ENCODE measurements around the gene CASP10.

The CASP10 gene

DNA sequence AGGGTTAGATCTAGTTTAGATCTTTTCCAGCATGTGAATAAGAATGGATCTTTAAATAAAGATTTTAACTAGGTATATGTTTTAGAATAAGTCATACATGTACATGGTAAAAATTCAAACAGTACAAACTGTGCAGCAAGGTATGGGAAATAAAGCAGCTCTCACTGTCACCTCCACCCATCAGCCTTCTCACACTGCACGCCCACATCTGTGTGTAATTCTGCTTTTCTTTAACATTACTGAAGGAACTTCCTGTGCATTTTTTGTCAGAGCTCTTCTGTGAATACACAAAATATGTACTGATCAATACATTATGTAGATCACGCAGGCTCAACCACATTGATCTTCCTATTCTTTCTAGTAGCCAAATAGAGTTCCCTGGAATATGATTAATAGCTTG lies 80.8 kb downstream of the CASP10 start:
- TF ChIP-seq, protein P1, sequence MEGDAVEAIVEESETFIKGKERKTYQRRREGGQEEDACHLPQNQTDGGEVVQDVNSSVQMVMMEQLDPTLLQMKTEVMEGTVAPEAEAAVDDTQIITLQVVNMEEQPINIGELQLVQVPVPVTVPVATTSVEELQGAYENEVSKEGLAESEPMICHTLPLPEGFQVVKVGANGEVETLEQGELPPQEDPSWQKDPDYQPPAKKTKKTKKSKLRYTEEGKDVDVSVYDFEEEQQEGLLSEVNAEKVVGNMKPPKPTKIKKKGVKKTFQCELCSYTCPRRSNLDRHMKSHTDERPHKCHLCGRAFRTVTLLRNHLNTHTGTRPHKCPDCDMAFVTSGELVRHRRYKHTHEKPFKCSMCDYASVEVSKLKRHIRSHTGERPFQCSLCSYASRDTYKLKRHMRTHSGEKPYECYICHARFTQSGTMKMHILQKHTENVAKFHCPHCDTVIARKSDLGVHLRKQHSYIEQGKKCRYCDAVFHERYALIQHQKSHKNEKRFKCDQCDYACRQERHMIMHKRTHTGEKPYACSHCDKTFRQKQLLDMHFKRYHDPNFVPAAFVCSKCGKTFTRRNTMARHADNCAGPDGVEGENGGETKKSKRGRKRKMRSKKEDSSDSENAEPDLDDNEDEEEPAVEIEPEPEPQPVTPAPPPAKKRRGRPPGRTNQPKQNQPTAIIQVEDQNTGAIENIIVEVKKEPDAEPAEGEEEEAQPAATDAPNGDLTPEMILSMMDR (IDR thresholded peaks at IDR 0.05; ENCODE audit: insufficient read depth, low read length), result no peak
- no peak for TF ChIP-seq SPI1 (IDR thresholded peaks at IDR 0.05; ENCODE audit: borderline replicate concordance, low read depth)
- Histone ChIP-seq H3K27me3 (ENCODE audit: insufficient read depth, poor library complexity, severe bottlenecking) (no peaks in the 10 kb centered on the region), H3K4me3 (replicated peaks; ENCODE audit: insufficient read depth, low read length) (no peak overlapping the region), H3K27ac (replicated peaks) (no peak overlapping the region; the same call in 1 of the 2 replicates)
- DNase-seq (ENCODE audit: low read depth in 1 of 2, low spot score in 1 of 2), result peak in 1 of 2 experiments; percentile 26

DNA sequence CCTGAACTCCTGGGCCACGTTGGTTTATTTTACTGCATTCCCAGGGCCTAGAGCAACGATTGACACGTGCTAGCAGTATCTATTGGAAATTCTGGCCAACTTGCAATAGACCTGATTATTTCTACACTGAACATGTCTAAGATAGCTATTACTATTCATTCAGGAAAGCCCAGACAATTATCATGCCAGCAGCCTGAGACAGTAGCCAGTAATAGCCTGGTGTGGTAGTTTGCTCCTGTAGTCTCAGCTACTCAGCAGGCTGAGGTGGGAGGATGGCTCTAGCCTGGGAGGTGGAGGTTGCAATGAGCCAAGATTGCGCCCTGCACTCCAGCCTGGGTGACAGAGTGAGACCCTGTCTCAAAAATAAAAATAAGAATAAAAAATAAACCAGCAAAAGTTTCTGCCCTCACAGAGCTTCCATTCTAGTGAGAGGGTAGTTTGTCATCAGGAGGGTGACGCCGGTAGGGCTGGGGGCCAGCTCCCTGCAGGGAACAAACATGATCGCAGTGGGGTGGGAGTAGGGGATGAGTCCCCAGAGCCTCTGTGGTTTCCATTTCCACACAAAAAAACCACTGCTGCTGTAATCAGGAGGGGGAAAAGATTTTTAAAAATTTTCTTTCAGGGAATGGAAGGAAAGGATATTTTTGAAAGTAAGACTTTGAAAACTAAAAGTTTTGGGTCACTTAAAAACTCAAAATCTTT lies 81.7 kb downstream of the CASP10 start:
- Histone ChIP-seq H3K27ac (replicated peaks) (no peak overlapping the region), H3K27me3 (ENCODE audit: insufficient read depth, poor library complexity, severe bottlenecking) (no peaks in the 10 kb centered on the region), H3K4me3 (replicated peaks; ENCODE audit: insufficient read depth, low read length) (no peak overlapping the region)
- DNase-seq (ENCODE audit: low read depth in 1 of 2, low spot score in 1 of 2), result no peak
- no peak for TF ChIP-seq SPI1 (IDR thresholded peaks at IDR 0.05; ENCODE audit: borderline replicate concordance, low read depth)
- TF ChIP-seq GABPA (IDR thresholded peaks at IDR 0.05; ENCODE audit: low read depth), result no peak
- TF ChIP-seq POLR2AphosphoS5 (IDR thresholded peaks at IDR 0.05; ENCODE audit: low read depth), result no peak
- TF ChIP-seq, protein P2, sequence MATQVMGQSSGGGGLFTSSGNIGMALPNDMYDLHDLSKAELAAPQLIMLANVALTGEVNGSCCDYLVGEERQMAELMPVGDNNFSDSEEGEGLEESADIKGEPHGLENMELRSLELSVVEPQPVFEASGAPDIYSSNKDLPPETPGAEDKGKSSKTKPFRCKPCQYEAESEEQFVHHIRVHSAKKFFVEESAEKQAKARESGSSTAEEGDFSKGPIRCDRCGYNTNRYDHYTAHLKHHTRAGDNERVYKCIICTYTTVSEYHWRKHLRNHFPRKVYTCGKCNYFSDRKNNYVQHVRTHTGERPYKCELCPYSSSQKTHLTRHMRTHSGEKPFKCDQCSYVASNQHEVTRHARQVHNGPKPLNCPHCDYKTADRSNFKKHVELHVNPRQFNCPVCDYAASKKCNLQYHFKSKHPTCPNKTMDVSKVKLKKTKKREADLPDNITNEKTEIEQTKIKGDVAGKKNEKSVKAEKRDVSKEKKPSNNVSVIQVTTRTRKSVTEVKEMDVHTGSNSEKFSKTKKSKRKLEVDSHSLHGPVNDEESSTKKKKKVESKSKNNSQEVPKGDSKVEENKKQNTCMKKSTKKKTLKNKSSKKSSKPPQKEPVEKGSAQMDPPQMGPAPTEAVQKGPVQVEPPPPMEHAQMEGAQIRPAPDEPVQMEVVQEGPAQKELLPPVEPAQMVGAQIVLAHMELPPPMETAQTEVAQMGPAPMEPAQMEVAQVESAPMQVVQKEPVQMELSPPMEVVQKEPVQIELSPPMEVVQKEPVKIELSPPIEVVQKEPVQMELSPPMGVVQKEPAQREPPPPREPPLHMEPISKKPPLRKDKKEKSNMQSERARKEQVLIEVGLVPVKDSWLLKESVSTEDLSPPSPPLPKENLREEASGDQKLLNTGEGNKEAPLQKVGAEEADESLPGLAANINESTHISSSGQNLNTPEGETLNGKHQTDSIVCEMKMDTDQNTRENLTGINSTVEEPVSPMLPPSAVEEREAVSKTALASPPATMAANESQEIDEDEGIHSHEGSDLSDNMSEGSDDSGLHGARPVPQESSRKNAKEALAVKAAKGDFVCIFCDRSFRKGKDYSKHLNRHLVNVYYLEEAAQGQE (IDR thresholded peaks at IDR 0.05; ENCODE audit: insufficient replicate concordance, low read depth), result no peak
- TF ChIP-seq, protein P1 (IDR thresholded peaks at IDR 0.05; ENCODE audit: insufficient read depth, low read length), result no peak

DNA sequence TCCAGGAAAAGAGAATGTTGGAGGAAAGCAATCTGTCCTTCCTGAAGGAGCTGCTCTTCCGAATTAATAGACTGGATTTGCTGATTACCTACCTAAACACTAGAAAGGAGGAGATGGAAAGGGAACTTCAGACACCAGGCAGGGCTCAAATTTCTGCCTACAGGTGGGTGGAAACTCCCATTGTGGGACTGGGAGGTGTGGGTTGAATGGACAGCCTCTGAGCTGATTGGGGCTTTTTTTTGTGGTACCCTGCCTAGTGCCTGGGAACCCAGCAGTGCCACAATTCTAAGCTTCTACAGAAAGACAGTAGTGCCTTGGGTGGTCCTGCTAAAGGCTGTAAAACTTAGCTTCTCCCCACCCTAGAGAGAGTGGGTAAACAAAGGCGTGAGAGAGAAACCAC lies 83.7 kb downstream of the CASP10 start:
- TF ChIP-seq, protein P1 (IDR thresholded peaks at IDR 0.05; ENCODE audit: insufficient read depth, low read length), result no peak
- TF ChIP-seq GABPA (IDR thresholded peaks at IDR 0.05; ENCODE audit: low read depth), result no peak
- no peak for TF ChIP-seq SPI1 (IDR thresholded peaks at IDR 0.05; ENCODE audit: borderline replicate concordance, low read depth)
- TF ChIP-seq, protein P2 (IDR thresholded peaks at IDR 0.05; ENCODE audit: insufficient replicate concordance, low read depth), result no peak
- no peak for TF ChIP-seq POLR2AphosphoS5 (IDR thresholded peaks at IDR 0.05; ENCODE audit: low read depth)
- Histone ChIP-seq H3K27ac (replicated peaks) (no peak overlapping the region), H3K4me3 (replicated peaks; ENCODE audit: insufficient read depth, low read length) (no peak overlapping the region), H3K27me3 (ENCODE audit: insufficient read depth, poor library complexity, severe bottlenecking) (no peaks in the 10 kb centered on the region)
- DNase-seq (ENCODE audit: low read depth in 1 of 2, low spot score in 1 of 2), result no peak
